IPS-18c (cell line): ENCODE measurements around the gene SF3B6.
"Not testable (repeated sequence)": the region's sequence is repeated elsewhere in the genome, so short reads cannot be mapped to it uniquely, and the experiment has no call there.

Experiments used
- H3K4me3 ChIP-seq: 2 replicates; pipeline ENCODE4 v1.7.0; 2013; ENCODE audit warnings: low read depth, mild to moderate bottlenecking, low read length, moderate library complexity; ENCODE audit not compliant: insufficient read depth
- H3K9me3 ChIP-seq: one replicate; pipeline ENCODE4 v1.6.1; 2013; ENCODE audit warnings: mild to moderate bottlenecking, low read length, moderate library complexity; ENCODE audit not compliant: control insufficient read depth, insufficient read depth

The SF3B6 gene

GRCh38 chr2:24043133-24043532 is 33.0 kb downstream of the SF3B6 start:
- not testable (repeated sequence) for H3K9me3 ChIP-seq, H3K4me3 ChIP-seq

GRCh38 chr2:24040511-24040910 is 35.6 kb downstream of the SF3B6 start:
- Histone ChIP-seq H3K4me3 (no peak overlapping the region), H3K9me3 (no peaks in the 10 kb centered on the region)

GRCh38 chr2:24038786-24039499 is 37.2 kb downstream of the SF3B6 start:
- Histone ChIP-seq H3K9me3 (no peaks in the 10 kb centered on the region), H3K4me3 (no peak overlapping the region)

GRCh38 chr2:24026233-24026632 is 49.9 kb downstream of the SF3B6 start:
- no peak overlapping the region for H3K4me3 ChIP-seq
- no peaks in the 10 kb centered on the region for H3K9me3 ChIP-seq

GRCh38 chr2:24024996-24025663 is 51.0 kb downstream of the SF3B6 start:
- H3K4me3 ChIP-seq = no peak overlapping the region; the same call in 1 of the 2 replicates
- no peaks in the 10 kb centered on the region for H3K9me3 ChIP-seq

- no peak overlapping the region for H3K4me3 ChIP-seq
- H3K9me3 ChIP-seq = no peaks in the 10 kb centered on the region
Measured at GRCh38 chr2:24024018-24024417, 52.1 kb downstream of the SF3B6 start.

GRCh38 chr2:24022975-24023575 is 53.1 kb downstream of the SF3B6 start:
- Histone ChIP-seq H3K4me3 (no peak overlapping the region), H3K9me3 (no peaks in the 10 kb centered on the region)

GRCh38 chr2:24022324-24022974 is 53.7 kb downstream of the SF3B6 start:
- no peak overlapping the region for H3K4me3 ChIP-seq

GRCh38 chr2:24021122-24021998 is 54.8 kb downstream of the SF3B6 start:
- H3K4me3 ChIP-seq = no peak overlapping the region
- H3K9me3 ChIP-seq = no peaks in the 10 kb centered on the region

More at GRCh38 chr2:24022324-24022974, 53.7 kb downstream of the SF3B6 start:
- H3K9me3 ChIP-seq = no peaks in the 10 kb centered on the region

- Histone ChIP-seq H3K4me3 (no peak overlapping the region), H3K9me3 (no peaks in the 10 kb centered on the region)
Measured at GRCh38 chr2:24020244-24020643, 55.9 kb downstream of the SF3B6 start.

- Histone ChIP-seq H3K9me3 (no peaks in the 10 kb centered on the region), H3K4me3 (no peak overlapping the region)
Measured at GRCh38 chr2:24019729-24020128, 56.4 kb downstream of the SF3B6 start.

- no peaks in the 10 kb centered on the region for H3K9me3 ChIP-seq
- no peak overlapping the region for H3K4me3 ChIP-seq
Measured at GRCh38 chr2:24018241-24018640, 57.9 kb downstream of the SF3B6 start.

GRCh38 chr2:24017711-24018110 is 58.4 kb downstream of the SF3B6 start:
- Histone ChIP-seq H3K4me3 (no peak overlapping the region), H3K9me3 (no peaks in the 10 kb centered on the region)
